ENCODE data around the gene CTNNBIP1.
A peak's percentile ranks its signal among the peaks of the same experiment; 100 is the strongest.

The CTNNBIP1 gene

GRCh38 chr1:9869831-9870251 lies 40.2 kb downstream of the CTNNBIP1 start:
- Histone ChIP-seq H3K36me3 (ENCODE audit: control insufficient read depth in 2 of 2, insufficient read depth in 2 of 2, low read length in 2 of 2) (peaks cover 5 to 14% of the 10 kb centered on the region in 2 donors), H3K4me1 (ENCODE audit: control insufficient read depth, insufficient read depth, low read length) (peaks cover 3% of the 10 kb centered on the region)

GRCh38 chr1:9868244-9868590 lies 41.9 kb downstream of the CTNNBIP1 start:
- Histone ChIP-seq H3K4me1 (ENCODE audit: control insufficient read depth, insufficient read depth, low read length) (no peaks in the 10 kb centered on the region), H3K27ac (ENCODE audit: low read length) (no peak overlapping the region), H3K36me3 (ENCODE audit: control insufficient read depth in 2 of 2, insufficient read depth in 2 of 2, low read length in 2 of 2) (peaks cover 5 to 16% of the 10 kb centered on the region in 2 donors), H3K4me3 (ENCODE audit: low read length in 2 of 2) (no peak overlapping the region), H3K9ac (ENCODE audit: low read length in 2 of 2) (no peak overlapping the region), H3K9me3 (ENCODE audit: control insufficient read depth in 2 of 2, low read length in 2 of 2) (no peaks in the 10 kb centered on the region), H3K27me3 (ENCODE audit: control insufficient read depth in 1 of 2, insufficient read depth in 2 of 2, low read length in 2 of 2) (no peaks in the 10 kb centered on the region)

More at GRCh38 chr1:9869831-9870251, 40.2 kb downstream of the CTNNBIP1 start:
- Histone ChIP-seq H3K27ac (ENCODE audit: low read length) (no peak overlapping the region), H3K27me3 (ENCODE audit: control insufficient read depth in 1 of 2, insufficient read depth in 2 of 2, low read length in 2 of 2) (no peaks in the 10 kb centered on the region), H3K9me3 (ENCODE audit: control insufficient read depth in 2 of 2, low read length in 2 of 2) (no peaks in the 10 kb centered on the region), H3K4me3 (ENCODE audit: low read length in 2 of 2) (no peak overlapping the region), H3K9ac (ENCODE audit: low read length in 2 of 2) (no peak overlapping the region)

- H3K27ac ChIP-seq (ENCODE audit: low read length): no peak overlapping the region
- no peak overlapping the region for H3K9ac ChIP-seq (ENCODE audit: low read length in 2 of 2)
- H3K4me3 ChIP-seq (ENCODE audit: low read length in 2 of 2): no peak overlapping the region
- no peaks in the 10 kb centered on the region for H3K4me1 ChIP-seq (ENCODE audit: control insufficient read depth, insufficient read depth, low read length)
- no peaks in the 10 kb centered on the region for H3K27me3 ChIP-seq (ENCODE audit: control insufficient read depth in 1 of 2, insufficient read depth in 2 of 2, low read length in 2 of 2)
- H3K9me3 ChIP-seq (ENCODE audit: control insufficient read depth in 2 of 2, low read length in 2 of 2): no peaks in the 10 kb centered on the region
- H3K36me3 ChIP-seq (ENCODE audit: control insufficient read depth in 2 of 2, insufficient read depth in 2 of 2, low read length in 2 of 2): peaks cover 5 to 16% of the 10 kb centered on the region in 2 donors
Observed at GRCh38 chr1:9867408-9868243, 42.4 kb downstream of the CTNNBIP1 start.

GRCh38 chr1:9866836-9867235 lies 43.2 kb downstream of the CTNNBIP1 start:
- no peak overlapping the region for H3K4me3 ChIP-seq (ENCODE audit: low read length in 2 of 2)
- H3K4me1 ChIP-seq (ENCODE audit: control insufficient read depth, insufficient read depth, low read length): no peaks in the 10 kb centered on the region
- H3K36me3 ChIP-seq (ENCODE audit: control insufficient read depth in 2 of 2, insufficient read depth in 2 of 2, low read length in 2 of 2): peaks cover 5 to 16% of the 10 kb centered on the region in 2 donors
- no peaks in the 10 kb centered on the region for H3K27me3 ChIP-seq (ENCODE audit: control insufficient read depth in 1 of 2, insufficient read depth in 2 of 2, low read length in 2 of 2)
- H3K27ac ChIP-seq (ENCODE audit: low read length): no peak overlapping the region
- H3K9me3 ChIP-seq (ENCODE audit: control insufficient read depth in 2 of 2, low read length in 2 of 2): no peaks in the 10 kb centered on the region
- no peak overlapping the region for H3K9ac ChIP-seq (ENCODE audit: low read length in 2 of 2)

DNA sequence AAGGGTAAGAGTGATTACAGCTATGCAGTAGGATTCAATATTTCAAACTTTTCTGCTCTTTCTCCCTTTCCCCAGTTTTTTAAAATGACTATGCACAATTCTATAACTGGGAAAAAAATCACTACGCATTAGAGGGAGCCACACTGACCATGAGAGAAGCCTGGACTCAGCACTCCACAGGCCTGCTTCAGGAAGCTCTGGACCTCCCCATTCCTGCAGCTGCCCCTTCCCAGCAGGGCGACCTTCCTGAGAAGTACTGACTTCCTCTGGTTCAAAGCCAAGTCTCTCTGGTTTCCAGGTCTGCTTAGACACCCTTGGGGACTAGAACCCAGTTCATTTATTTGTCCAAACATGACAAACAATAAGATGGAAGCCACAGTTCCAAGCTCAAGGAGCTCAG lies 44.3 kb downstream of the CTNNBIP1 start:
- Histone ChIP-seq H3K9ac (ENCODE audit: low read length in 2 of 2) (no peak overlapping the region), H3K27ac (ENCODE audit: low read length) (no peak overlapping the region), H3K36me3 (ENCODE audit: control insufficient read depth in 2 of 2, insufficient read depth in 2 of 2, low read length in 2 of 2) (peaks cover 3 to 16% of the 10 kb centered on the region in 2 donors), H3K9me3 (ENCODE audit: control insufficient read depth in 2 of 2, low read length in 2 of 2) (no peaks in the 10 kb centered on the region), H3K4me1 (ENCODE audit: control insufficient read depth, insufficient read depth, low read length) (peaks cover 2% of the 10 kb centered on the region), H3K27me3 (ENCODE audit: control insufficient read depth in 1 of 2, insufficient read depth in 2 of 2, low read length in 2 of 2) (no peaks in the 10 kb centered on the region), H3K4me3 (ENCODE audit: low read length in 2 of 2) (no peak overlapping the region)

- peaks cover 2% of the 10 kb centered on the region for H3K4me1 ChIP-seq (ENCODE audit: control insufficient read depth, insufficient read depth, low read length)
- H3K9ac ChIP-seq (ENCODE audit: low read length in 2 of 2): no peak overlapping the region
- no peak overlapping the region for H3K27ac ChIP-seq (ENCODE audit: low read length)
- H3K27me3 ChIP-seq (ENCODE audit: control insufficient read depth in 1 of 2, insufficient read depth in 2 of 2, low read length in 2 of 2): no peaks in the 10 kb centered on the region
- no peaks in the 10 kb centered on the region for H3K9me3 ChIP-seq (ENCODE audit: control insufficient read depth in 2 of 2, low read length in 2 of 2)
- H3K36me3 ChIP-seq (ENCODE audit: control insufficient read depth in 2 of 2, insufficient read depth in 2 of 2, low read length in 2 of 2): peaks cover 0 to 4% of the 10 kb centered on the region in 2 donors
- H3K4me3 ChIP-seq (ENCODE audit: low read length in 2 of 2): no peak overlapping the region
Observed at GRCh38 chr1:9863371-9863770, 46.7 kb downstream of the CTNNBIP1 start.

GRCh38 chr1:9861360-9861759 lies 48.7 kb downstream of the CTNNBIP1 start:
- Histone ChIP-seq H3K9me3 (ENCODE audit: control insufficient read depth in 2 of 2, low read length in 2 of 2) (no peaks in the 10 kb centered on the region), H3K4me3 (ENCODE audit: low read length in 2 of 2) (no peak overlapping the region), H3K9ac (ENCODE audit: low read length in 2 of 2) (no peak overlapping the region), H3K4me1 (ENCODE audit: control insufficient read depth, insufficient read depth, low read length) (peaks cover 2% of the 10 kb centered on the region), H3K27me3 (ENCODE audit: control insufficient read depth in 1 of 2, insufficient read depth in 2 of 2, low read length in 2 of 2) (no peaks in the 10 kb centered on the region), H3K27ac (ENCODE audit: low read length) (no peak overlapping the region), H3K36me3 (ENCODE audit: control insufficient read depth in 2 of 2, insufficient read depth in 2 of 2, low read length in 2 of 2) (peaks cover 0 to 2% of the 10 kb centered on the region in 2 donors)

DNA sequence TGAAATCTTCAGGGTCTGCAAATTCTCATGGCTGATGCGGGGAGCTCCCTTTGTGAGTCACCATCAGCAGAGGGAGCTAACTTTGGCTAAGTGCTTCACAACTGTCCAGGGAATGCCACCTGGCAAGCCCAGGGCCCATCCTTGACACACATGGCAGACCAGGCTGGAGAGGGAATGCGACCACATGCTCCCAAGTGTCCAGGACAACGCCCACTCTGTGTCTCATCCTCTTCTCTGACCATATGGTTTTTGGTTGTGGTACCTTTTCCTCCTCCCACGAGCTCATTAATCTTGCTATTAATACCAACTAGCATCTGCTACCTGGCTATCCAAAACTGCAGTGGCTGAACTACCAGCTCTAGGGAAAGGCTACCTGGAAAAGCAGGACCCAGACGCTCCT lies 49.2 kb downstream of the CTNNBIP1 start:
- Histone ChIP-seq H3K9me3 (ENCODE audit: control insufficient read depth in 2 of 2, low read length in 2 of 2) (no peaks in the 10 kb centered on the region), H3K4me1 (ENCODE audit: control insufficient read depth, insufficient read depth, low read length) (peaks cover 2% of the 10 kb centered on the region), H3K27me3 (ENCODE audit: control insufficient read depth in 1 of 2, insufficient read depth in 2 of 2, low read length in 2 of 2) (no peaks in the 10 kb centered on the region), H3K27ac (ENCODE audit: low read length) (no peak overlapping the region), H3K9ac (ENCODE audit: low read length in 2 of 2) (no peak overlapping the region), H3K4me3 (ENCODE audit: low read length in 2 of 2) (no peak overlapping the region), H3K36me3 (ENCODE audit: control insufficient read depth in 2 of 2, insufficient read depth in 2 of 2, low read length in 2 of 2) (peaks cover 0 to 2% of the 10 kb centered on the region in 2 donors)

GRCh38 chr1:9859281-9860014 lies 50.6 kb downstream of the CTNNBIP1 start:
- H3K27ac ChIP-seq (ENCODE audit: low read length): no peak overlapping the region
- peak overlapping the region in 1 of 2 donors; percentile 29 for H3K9ac ChIP-seq (ENCODE audit: low read length in 2 of 2)
- peaks cover 0 to 2% of the 10 kb centered on the region in 2 donors for H3K36me3 ChIP-seq (ENCODE audit: control insufficient read depth in 2 of 2, insufficient read depth in 2 of 2, low read length in 2 of 2)

GRCh38 chr1:9858293-9859035 lies 51.6 kb downstream of the CTNNBIP1 start:
- Histone ChIP-seq H3K4me1 (ENCODE audit: control insufficient read depth, insufficient read depth, low read length) (peaks cover 2% of the 10 kb centered on the region), H3K36me3 (ENCODE audit: control insufficient read depth in 2 of 2, insufficient read depth in 2 of 2, low read length in 2 of 2) (no peaks in the 10 kb centered on the region), H3K4me3 (ENCODE audit: low read length in 2 of 2) (no peak overlapping the region), H3K9me3 (ENCODE audit: control insufficient read depth in 2 of 2, low read length in 2 of 2) (peaks cover 0 to 5% of the 10 kb centered on the region in 2 donors), H3K27me3 (ENCODE audit: control insufficient read depth in 1 of 2, insufficient read depth in 2 of 2, low read length in 2 of 2) (no peaks in the 10 kb centered on the region), H3K27ac (ENCODE audit: low read length) (no peak overlapping the region), H3K9ac (ENCODE audit: low read length in 2 of 2) (no peak overlapping the region)

More at GRCh38 chr1:9859281-9860014, 50.6 kb downstream of the CTNNBIP1 start:
- Histone ChIP-seq H3K4me3 (ENCODE audit: low read length in 2 of 2) (no peak overlapping the region), H3K27me3 (ENCODE audit: control insufficient read depth in 1 of 2, insufficient read depth in 2 of 2, low read length in 2 of 2) (no peaks in the 10 kb centered on the region), H3K4me1 (ENCODE audit: control insufficient read depth, insufficient read depth, low read length) (peaks cover 2% of the 10 kb centered on the region), H3K9me3 (ENCODE audit: control insufficient read depth in 2 of 2, low read length in 2 of 2) (no peaks in the 10 kb centered on the region)

Data from stomach smooth muscle (tissue), 2 donors.